Measurements from ENCODE around the gene MYT1. TPM values are rescaled to one million over a fixed set of nuclear protein-coding genes. Genes with fewer than 3 reads are reported as not detected.

Gene MYT1
- total and polyA plus RNA-seq, 2 of the 13 experiments (the other 11 are each of a cell fraction or from before 2014, with no cell fraction given), result 0.58 to 2.5 TPM

DNA sequence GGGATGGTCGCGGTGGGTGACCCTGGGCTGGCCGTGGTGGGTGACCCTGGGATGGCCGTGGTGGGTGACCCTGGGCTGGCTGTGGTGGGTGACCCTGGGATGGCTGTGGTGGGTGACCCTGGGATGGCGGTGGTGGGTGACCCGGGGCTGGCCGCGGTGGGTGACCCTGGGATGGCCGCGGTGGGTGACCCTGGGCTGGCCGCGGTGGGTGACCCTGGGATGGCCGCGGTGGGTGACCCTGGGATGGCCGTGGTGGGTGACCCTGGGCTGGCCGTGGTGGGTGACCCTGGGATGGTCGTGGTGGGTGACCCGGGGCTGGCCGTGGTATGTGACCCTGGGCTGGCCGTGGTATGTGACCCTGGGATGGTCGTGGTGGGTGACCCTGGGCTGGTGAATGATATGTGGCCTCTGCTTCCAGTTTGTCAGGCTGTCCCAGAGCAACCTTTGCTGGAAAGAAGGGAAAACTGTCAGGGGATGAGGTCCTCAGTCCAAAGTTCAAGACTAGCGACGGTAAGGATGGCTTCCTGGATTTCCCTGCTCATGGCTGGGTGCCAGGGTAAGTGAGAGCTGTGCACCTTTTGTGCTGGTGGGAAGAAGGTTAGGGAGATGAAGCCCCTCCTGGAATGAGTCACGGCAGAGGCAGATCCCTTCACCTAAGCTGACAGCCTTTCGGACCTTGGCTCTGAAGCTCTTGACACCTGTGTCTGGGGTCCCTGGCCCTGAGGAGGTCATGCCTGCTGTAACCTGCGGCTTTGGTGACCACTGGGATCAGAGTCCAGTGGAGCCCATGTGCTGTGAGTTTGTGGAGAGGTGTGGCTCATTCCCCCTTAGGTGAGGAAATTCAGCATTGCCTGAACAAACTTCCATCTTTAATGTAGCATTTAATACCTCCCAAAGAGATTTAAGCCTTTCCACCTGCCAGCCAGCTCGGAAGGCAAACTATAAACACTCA is 72.2 kb downstream of the MYT1 start (continued):
- TF ChIP-seq, protein P1, sequence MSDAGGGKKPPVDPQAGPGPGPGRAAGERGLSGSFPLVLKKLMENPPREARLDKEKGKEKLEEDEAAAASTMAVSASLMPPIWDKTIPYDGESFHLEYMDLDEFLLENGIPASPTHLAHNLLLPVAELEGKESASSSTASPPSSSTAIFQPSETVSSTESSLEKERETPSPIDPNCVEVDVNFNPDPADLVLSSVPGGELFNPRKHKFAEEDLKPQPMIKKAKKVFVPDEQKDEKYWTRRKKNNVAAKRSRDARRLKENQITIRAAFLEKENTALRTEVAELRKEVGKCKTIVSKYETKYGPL (CRISPR knock-in tag; IDR thresholded peaks at IDR 0.05), result no peak
- TF ChIP-seq EP300 (IDR thresholded peaks at IDR 0.05; ENCODE audit: low read depth in 2 of 2, low read length in 2 of 2), result peak; percentile 56 to 58; a peak in 3 of 4 replicates
- 0 out of 2 replicates have a peak, but pooled peaks have one; percentile 51 for TF ChIP-seq EP300 (CRISPR knock-in tag; IDR thresholded peaks at IDR 0.05; ENCODE audit: borderline replicate concordance)
- TF ChIP-seq, protein P2, sequence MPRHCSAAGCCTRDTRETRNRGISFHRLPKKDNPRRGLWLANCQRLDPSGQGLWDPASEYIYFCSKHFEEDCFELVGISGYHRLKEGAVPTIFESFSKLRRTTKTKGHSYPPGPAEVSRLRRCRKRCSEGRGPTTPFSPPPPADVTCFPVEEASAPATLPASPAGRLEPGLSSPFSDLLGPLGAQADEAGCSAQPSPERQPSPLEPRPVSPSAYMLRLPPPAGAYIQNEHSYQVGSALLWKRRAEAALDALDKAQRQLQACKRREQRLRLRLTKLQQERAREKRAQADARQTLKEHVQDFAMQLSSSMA (CRISPR knock-in tag; IDR thresholded peaks at IDR 0.05), result no peak
- TF ChIP-seq RXRB (CRISPR knock-in tag; IDR thresholded peaks at IDR 0.05; ENCODE audit: borderline replicate concordance), result peak; percentile 92
- peak; percentile 83; the same call in 1 of the 2 replicates for TF ChIP-seq ZFP41 (CRISPR knock-in tag; IDR thresholded peaks at IDR 0.05; ENCODE audit: borderline replicate concordance)
- TF ChIP-seq, protein P3, sequence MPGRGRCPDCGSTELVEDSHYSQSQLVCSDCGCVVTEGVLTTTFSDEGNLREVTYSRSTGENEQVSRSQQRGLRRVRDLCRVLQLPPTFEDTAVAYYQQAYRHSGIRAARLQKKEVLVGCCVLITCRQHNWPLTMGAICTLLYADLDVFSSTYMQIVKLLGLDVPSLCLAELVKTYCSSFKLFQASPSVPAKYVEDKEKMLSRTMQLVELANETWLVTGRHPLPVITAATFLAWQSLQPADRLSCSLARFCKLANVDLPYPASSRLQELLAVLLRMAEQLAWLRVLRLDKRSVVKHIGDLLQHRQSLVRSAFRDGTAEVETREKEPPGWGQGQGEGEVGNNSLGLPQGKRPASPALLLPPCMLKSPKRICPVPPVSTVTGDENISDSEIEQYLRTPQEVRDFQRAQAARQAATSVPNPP (CRISPR knock-in tag; IDR thresholded peaks at IDR 0.05), result no peak
- 0 out of 2 replicates have a peak, but pooled peaks have one; percentile 22 for TF ChIP-seq ZFP1 (CRISPR knock-in tag; IDR thresholded peaks at IDR 0.05)
- no peak for TF ChIP-seq RNF219 (CRISPR knock-in tag; IDR thresholded peaks at IDR 0.05)
- no peak for TF ChIP-seq ZNF549 (CRISPR knock-in tag; IDR thresholded peaks at IDR 0.05)
- no peak for TF ChIP-seq ZNF883 (CRISPR knock-in tag; IDR thresholded peaks at IDR 0.05; ENCODE audit: not compliant biosample characterization)
- TF ChIP-seq ZNF879 (CRISPR knock-in tag; IDR thresholded peaks at IDR 0.05), result no peak
- TF ChIP-seq ZNF382 (CRISPR knock-in tag; IDR thresholded peaks at IDR 0.05; ENCODE audit: borderline replicate concordance), result no peak
- peak; percentile 83 for TF ChIP-seq XRCC5 (optimal IDR thresholded peaks at IDR 0.05; ENCODE audit: low read length)
- peak; percentile 59; the same call in 1 of the 2 replicates for TF ChIP-seq ZFP91 (CRISPR knock-in tag; IDR thresholded peaks at IDR 0.05; ENCODE audit: borderline replicate concordance)
- peak; percentile 57; the same call in 1 of the 2 replicates for TF ChIP-seq ZNF331 (CRISPR knock-in tag; IDR thresholded peaks at IDR 0.05)
- TF ChIP-seq KMT2B (CRISPR knock-in tag; IDR thresholded peaks at IDR 0.05), result no peak
- TF ChIP-seq, protein P4, sequence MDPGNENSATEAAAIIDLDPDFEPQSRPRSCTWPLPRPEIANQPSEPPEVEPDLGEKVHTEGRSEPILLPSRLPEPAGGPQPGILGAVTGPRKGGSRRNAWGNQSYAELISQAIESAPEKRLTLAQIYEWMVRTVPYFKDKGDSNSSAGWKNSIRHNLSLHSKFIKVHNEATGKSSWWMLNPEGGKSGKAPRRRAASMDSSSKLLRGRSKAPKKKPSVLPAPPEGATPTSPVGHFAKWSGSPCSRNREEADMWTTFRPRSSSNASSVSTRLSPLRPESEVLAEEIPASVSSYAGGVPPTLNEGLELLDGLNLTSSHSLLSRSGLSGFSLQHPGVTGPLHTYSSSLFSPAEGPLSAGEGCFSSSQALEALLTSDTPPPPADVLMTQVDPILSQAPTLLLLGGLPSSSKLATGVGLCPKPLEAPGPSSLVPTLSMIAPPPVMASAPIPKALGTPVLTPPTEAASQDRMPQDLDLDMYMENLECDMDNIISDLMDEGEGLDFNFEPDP (CRISPR knock-in tag; conservative IDR thresholded peaks at IDR 0.05), result 0 out of 2 replicates have a peak, but pooled peaks have one; percentile 17
- TF ChIP-seq FOXK2 (IDR thresholded peaks at IDR 0.05), result no peak
- TF ChIP-seq ZNF878 (CRISPR knock-in tag; IDR thresholded peaks at IDR 0.05), result peak; percentile 56; the same call in 1 of the 2 replicates

All from HepG2 (cell line).